Glutamatergic neuron (in vitro differentiated cells): ENCODE measurements around the gene SIX1. TPM values are rescaled to one million over a fixed set of nuclear protein-coding genes. Genes with fewer than 3 reads are reported as not detected.

Experiments
- DNase-seq: peaks from one replicate; pipeline ENCODE4 v3.0.0; 2022
- H3K27ac Mint-ChIP-seq: one replicate; pipeline ENCODE4 v1.8.0; 2020; ENCODE audit warnings: mild to moderate bottlenecking, mixed read lengths, inconsistent platforms; ENCODE audit not compliant: unreplicated experiment
- H3K27me3 Mint-ChIP-seq: one replicate; pipeline ENCODE4 v1.8.0; 2020; ENCODE audit warnings: mild to moderate bottlenecking, moderate library complexity, mixed read lengths, inconsistent platforms; ENCODE audit not compliant: unreplicated experiment
- H3K36me3 Mint-ChIP-seq: one replicate; pipeline ENCODE4 v1.8.0; 2020; ENCODE audit warnings: mild to moderate bottlenecking, mixed read lengths, inconsistent platforms; ENCODE audit not compliant: unreplicated experiment
- H3K4me1 Mint-ChIP-seq: one replicate; pipeline ENCODE4 v1.8.0; 2020; ENCODE audit warnings: mild to moderate bottlenecking, low read depth, mixed read lengths, inconsistent platforms; ENCODE audit not compliant: unreplicated experiment
- H3K4me3 Mint-ChIP-seq: one replicate; pipeline ENCODE4 v1.8.0; 2020; ENCODE audit warnings: mild to moderate bottlenecking, mixed read lengths, inconsistent platforms; ENCODE audit not compliant: unreplicated experiment
- H3K9me3 Mint-ChIP-seq: one replicate; pipeline ENCODE4 v1.8.0; 2020; ENCODE audit warnings: mild to moderate bottlenecking, moderate library complexity, mixed read lengths, inconsistent platforms; ENCODE audit not compliant: unreplicated experiment
- CTCF ChIP-seq: fragments of 200-600 bp; sonication (generic); IDR thresholded peaks from one replicate; pipeline ENCODE4 v1.5.0; 2021; ENCODE audit not compliant: partially characterized antibody, unreplicated experiment
- long read RNA-seq: library from polyadenylated mRNA; unstranded; transcript quantifications from one replicate; pipeline ENCODE4 v2.0.0, GENCODE V29; 2020; ENCODE audit not compliant: unreplicated experiment
- total RNA-seq: library from RNA; stranded (reverse); fragmentation: NEBNext Ultra II Directional; extraction: Animal tissue kit (Norgen Biotek cat#: 25700); gene quantifications from one replicate; pipeline ENCODE4 v1.2.1, GENCODE V29; 2021; ENCODE audit not compliant: unreplicated experiment

Gene SIX1
- total RNA-seq, result 79.6 TPM
- long read RNA-seq, transcript SIX1-201 (2 exons, 3,996 nt), result major isoform, 57 of 75 reads
- long read RNA-seq, partial matches to known transcripts, result 6 of 75 reads
- long read RNA-seq, other reads (novel, unspliced or antisense), result 9 of 75 reads

- H3K27ac Mint-ChIP-seq, result peak within 1 kb of the TSS; percentile 88
Measured at GRCh38 chr14:60648934-60649874, at the start of gene SIX1. Gene SIX1, minus strand, starts transcription at chr14:60649477. Its CDS starts 288 bp downstream, at chr14:60649189.

GRCh38 chr14:60695327-60695726 is 46.0 kb upstream of the SIX1 start:
- no peaks in the 10 kb centered on the region for H3K9me3 Mint-ChIP-seq
- no peak for DNase-seq
- TF ChIP-seq CTCF, result no peak
- H3K4me3 Mint-ChIP-seq, result no peak overlapping the region
- H3K27ac Mint-ChIP-seq, result no peak overlapping the region
- H3K4me1 Mint-ChIP-seq, result no peaks in the 10 kb centered on the region
- H3K27me3 Mint-ChIP-seq, result no peaks in the 10 kb centered on the region
- H3K36me3 Mint-ChIP-seq, result peaks cover 5% of the 10 kb centered on the region

More at GRCh38 chr14:60648934-60649874, at the start of gene SIX1:
- Mint-ChIP-seq H3K36me3 (peaks cover 13% of the 10 kb centered on the region), H3K4me1 (peaks cover 44% of the 10 kb centered on the region), H3K27me3 (peaks cover 55% of the 10 kb centered on the region), H3K9me3 (peaks cover 50% of the 10 kb centered on the region), H3K4me3 (peak within 1 kb of the TSS; percentile 95)
- TF ChIP-seq CTCF, result no peak
- peak; percentile 89 for DNase-seq

- Mint-ChIP-seq H3K4me1 (no peaks in the 10 kb centered on the region), H3K36me3 (no peaks in the 10 kb centered on the region), H3K27ac (no peak overlapping the region), H3K4me3 (no peak overlapping the region), H3K27me3 (no peaks in the 10 kb centered on the region), H3K9me3 (no peaks in the 10 kb centered on the region)
- TF ChIP-seq CTCF, result no peak
- no peak for DNase-seq
Measured at GRCh38 chr14:60691383-60692113, 42.3 kb upstream of the SIX1 start.

- no peaks in the 10 kb centered on the region for H3K4me1 Mint-ChIP-seq
- no peaks in the 10 kb centered on the region for H3K36me3 Mint-ChIP-seq
- no peak for TF ChIP-seq CTCF
- peaks cover 4% of the 10 kb centered on the region for H3K9me3 Mint-ChIP-seq
- no peak for DNase-seq
- no peaks in the 10 kb centered on the region for H3K27me3 Mint-ChIP-seq
- H3K4me3 Mint-ChIP-seq, result no peak overlapping the region
- H3K27ac Mint-ChIP-seq, result no peak overlapping the region
Measured at GRCh38 chr14:60686865-60687264, 37.6 kb upstream of the SIX1 start.
